Measurements from ENCODE around the gene DAPK1. TPM values are rescaled to one million over a fixed set of nuclear protein-coding genes. Genes with fewer than 3 reads are reported as not detected.

Gene DAPK1
- total and polyA plus RNA-seq, 2 donors from 2014 or later: 15.5 to 166 TPM

DNA sequence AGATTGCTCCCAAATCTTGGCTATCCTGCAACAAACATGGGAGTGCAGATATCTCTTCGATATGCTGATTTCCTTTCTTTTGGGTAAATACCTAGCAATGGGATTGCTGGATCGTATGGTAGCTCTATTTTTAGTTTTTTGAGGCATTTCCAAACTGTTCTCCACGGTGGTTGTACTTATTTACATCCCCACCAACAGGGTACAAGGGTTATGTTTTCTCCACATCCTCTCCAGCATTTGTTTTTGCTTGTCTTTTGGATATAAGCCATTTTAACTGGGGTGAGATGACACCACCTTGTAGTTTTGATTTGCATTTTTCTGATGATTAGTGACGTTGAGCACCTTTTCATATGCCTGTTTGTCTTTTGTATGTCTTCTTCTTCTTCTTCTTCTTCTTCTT, 248.5 kb downstream of the DAPK1 start:
- intact Hi-C loops (cut with DNase I): no loop called here

DNA sequence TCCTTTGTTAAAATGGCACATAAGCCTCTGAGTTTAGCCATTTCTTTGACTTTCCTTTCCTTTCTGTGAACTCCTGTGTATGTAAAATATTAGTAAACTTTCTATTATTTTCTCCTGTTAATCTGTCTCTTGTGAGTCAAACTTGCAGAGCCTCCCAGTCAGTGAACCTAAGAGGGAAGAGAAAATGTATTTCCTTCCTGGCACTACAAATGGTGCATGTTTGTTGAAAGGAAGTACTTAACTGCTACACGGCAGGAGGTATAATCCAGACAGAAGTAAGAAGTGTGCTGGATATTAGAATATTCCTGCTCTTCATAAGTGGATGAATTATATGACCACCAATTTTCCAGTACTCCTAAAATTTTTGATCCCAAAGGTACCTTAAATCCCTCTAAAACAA, 251.2 kb downstream of the DAPK1 start:
- DNase-seq (no peak), FAIRE-seq (no peak)
- H3K9me3 ChIP-seq (ENCODE audit: control insufficient read depth in 2 of 3, insufficient read depth in 1 of 3, low read length in 3 of 3): no peaks in the 10 kb centered on the region
- TF ChIP-seq, protein P1, sequence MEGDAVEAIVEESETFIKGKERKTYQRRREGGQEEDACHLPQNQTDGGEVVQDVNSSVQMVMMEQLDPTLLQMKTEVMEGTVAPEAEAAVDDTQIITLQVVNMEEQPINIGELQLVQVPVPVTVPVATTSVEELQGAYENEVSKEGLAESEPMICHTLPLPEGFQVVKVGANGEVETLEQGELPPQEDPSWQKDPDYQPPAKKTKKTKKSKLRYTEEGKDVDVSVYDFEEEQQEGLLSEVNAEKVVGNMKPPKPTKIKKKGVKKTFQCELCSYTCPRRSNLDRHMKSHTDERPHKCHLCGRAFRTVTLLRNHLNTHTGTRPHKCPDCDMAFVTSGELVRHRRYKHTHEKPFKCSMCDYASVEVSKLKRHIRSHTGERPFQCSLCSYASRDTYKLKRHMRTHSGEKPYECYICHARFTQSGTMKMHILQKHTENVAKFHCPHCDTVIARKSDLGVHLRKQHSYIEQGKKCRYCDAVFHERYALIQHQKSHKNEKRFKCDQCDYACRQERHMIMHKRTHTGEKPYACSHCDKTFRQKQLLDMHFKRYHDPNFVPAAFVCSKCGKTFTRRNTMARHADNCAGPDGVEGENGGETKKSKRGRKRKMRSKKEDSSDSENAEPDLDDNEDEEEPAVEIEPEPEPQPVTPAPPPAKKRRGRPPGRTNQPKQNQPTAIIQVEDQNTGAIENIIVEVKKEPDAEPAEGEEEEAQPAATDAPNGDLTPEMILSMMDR (IDR thresholded peaks at IDR 0.05; ENCODE audit: borderline replicate concordance, extremely low read depth, insufficient read depth): no peak
- no peak overlapping the region for H3K9ac ChIP-seq (ENCODE audit: low read length in 3 of 3)
- no peak overlapping the region for H3K4me3 ChIP-seq (ENCODE audit: low read length in 3 of 3)
- peak overlapping the region; percentile 30 to 68 for H3K27ac ChIP-seq (ENCODE audit: low read depth in 2 of 2, low read length in 2 of 2)
- no peaks in the 10 kb centered on the region for H3K27me3 ChIP-seq (ENCODE audit: control insufficient read depth, insufficient read depth, low read length)
- H3K4me1 ChIP-seq (ENCODE audit: control insufficient read depth in 2 of 3, insufficient read depth in 2 of 3, low read depth in 1 of 3, low read length in 3 of 3): peaks cover 0 to 11% (median 2%) of the 10 kb centered on the region in 3 donors
- H3K36me3 ChIP-seq (ENCODE audit: control insufficient read depth in 2 of 3, insufficient read depth in 3 of 3, low read length in 3 of 3): no peaks in the 10 kb centered on the region
- intact Hi-C loops (cut with DNase I): no loop called here

More for the DNA sequence above, 248.5 kb downstream of the DAPK1 start:
- Histone ChIP-seq H3K9ac (ENCODE audit: low read length in 3 of 3) (no peak overlapping the region), H3K4me3 (ENCODE audit: low read length in 3 of 3) (no peak overlapping the region), H3K4me1 (ENCODE audit: control insufficient read depth in 2 of 3, insufficient read depth in 2 of 3, low read depth in 1 of 3, low read length in 3 of 3) (peaks cover 0 to 11% (median 2%) of the 10 kb centered on the region in 3 donors), H3K27me3 (ENCODE audit: control insufficient read depth, insufficient read depth, low read length) (no peaks in the 10 kb centered on the region), H3K36me3 (ENCODE audit: control insufficient read depth in 2 of 3, insufficient read depth in 3 of 3, low read length in 3 of 3) (no peaks in the 10 kb centered on the region), H3K27ac (ENCODE audit: low read depth in 2 of 2, low read length in 2 of 2) (no peak overlapping the region), H3K9me3 (ENCODE audit: control insufficient read depth in 2 of 3, insufficient read depth in 1 of 3, low read length in 3 of 3) (peaks cover 0 to 10% (median 0%) of the 10 kb centered on the region in 3 donors)
- TF ChIP-seq, protein P1 (IDR thresholded peaks at IDR 0.05; ENCODE audit: borderline replicate concordance, extremely low read depth, insufficient read depth): no peak
- no peak for DNase-seq
- FAIRE-seq: no peak

DNA sequence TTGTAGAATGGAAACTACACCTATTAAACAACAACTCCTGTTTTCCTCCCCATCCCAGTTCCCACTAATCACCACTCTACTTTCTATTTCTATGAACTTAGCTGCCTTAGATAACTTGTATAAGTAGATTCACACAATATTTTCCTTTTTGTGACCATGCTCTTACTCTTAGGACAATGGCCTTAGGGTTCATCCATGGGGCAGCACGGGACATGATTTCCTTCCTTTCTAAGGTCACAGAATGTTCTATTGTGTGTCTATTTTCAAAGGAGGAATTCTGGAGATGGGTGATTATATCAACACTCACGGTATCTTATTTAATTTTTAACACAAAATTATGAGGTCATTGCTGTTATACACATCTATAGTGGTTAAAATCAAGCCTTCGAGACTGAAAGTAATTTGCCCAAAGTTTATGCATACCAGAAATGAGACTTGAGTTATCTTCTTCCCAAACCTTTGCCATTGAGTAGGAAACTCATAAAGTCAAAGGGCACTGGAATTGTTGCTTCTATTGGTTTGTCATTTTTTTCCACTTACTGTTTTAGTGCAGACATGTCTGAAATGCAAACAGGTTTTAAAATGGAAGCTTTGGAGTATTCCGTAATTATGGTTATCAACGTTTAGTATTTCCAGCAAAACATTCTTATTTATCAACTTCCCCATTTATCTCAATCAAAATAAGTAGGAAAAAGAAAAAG, 251.8 kb downstream of the DAPK1 start:
- no peak overlapping the region for H3K9ac ChIP-seq (ENCODE audit: low read length in 3 of 3)

More for the DNA sequence above, 251.8 kb downstream of the DAPK1 start:
- Histone ChIP-seq H3K36me3 (ENCODE audit: control insufficient read depth in 2 of 3, insufficient read depth in 3 of 3, low read length in 3 of 3) (no peaks in the 10 kb centered on the region), H3K9me3 (ENCODE audit: control insufficient read depth in 2 of 3, insufficient read depth in 1 of 3, low read length in 3 of 3) (no peaks in the 10 kb centered on the region), H3K27ac (ENCODE audit: low read depth in 2 of 2, low read length in 2 of 2) (no peak overlapping the region), H3K4me1 (ENCODE audit: control insufficient read depth in 2 of 3, insufficient read depth in 2 of 3, low read depth in 1 of 3, low read length in 3 of 3) (peaks cover 0 to 11% (median 2%) of the 10 kb centered on the region in 3 donors), H3K4me3 (ENCODE audit: low read length in 3 of 3) (no peak overlapping the region), H3K27me3 (ENCODE audit: control insufficient read depth, insufficient read depth, low read length) (no peaks in the 10 kb centered on the region)
- TF ChIP-seq, protein P1 (IDR thresholded peaks at IDR 0.05; ENCODE audit: borderline replicate concordance, extremely low read depth, insufficient read depth): no peak
- FAIRE-seq: peak; percentile 15
- peak in 1 of 5 donors; percentile 32 for DNase-seq
- intact Hi-C loops (cut with DNase I): no loop called here
